Gastroesophageal sphincter (tissue), 3 donors: ENCODE data around the gene CCZ1.

ENCODE experiments used
- CTCF ChIP-seq, 4 experiments: fragments of 200-600 bp in 2 of 4; fragments of 450-650 bp in 2 of 4; sonication (generic) in 1 of 4; IDR thresholded peaks; one replicate each; pipeline ENCODE4 v1.5.1; 2017 to 2019; ENCODE audit warnings: antibody characterized with exemption in 4 of 4, mild to moderate bottlenecking in 2 of 4, moderate library complexity in 2 of 4
- EP300 ChIP-seq: sonication (generic); formaldehyde crosslinking; IDR thresholded peaks from one replicate; pipeline ENCODE4 v1.6.1; 2017; ENCODE audit warnings: antibody characterized with exemption, mild to moderate bottlenecking
- POLR2A ChIP-seq, 2 donors: fragments of 450-650 bp; IDR thresholded peaks; one replicate each; pipeline ENCODE4 v1.6.1; 2017; ENCODE audit warnings: antibody characterized with exemption in 2 of 2, mild to moderate bottlenecking in 2 of 2, moderate library complexity in 1 of 2

- TF ChIP-seq CTCF (IDR thresholded peaks at IDR 0.05) (no peak), POLR2A (IDR thresholded peaks at IDR 0.05) (no peak), EP300 (no peak)
Observed at GRCh38 chr7:5854738-5855137, 43.8 kb upstream of the CCZ1 start.
